HG03457 (cell line): ENCODE data around the gene CRACDL.

Source experiments
- ATAC-seq: cut with Tn5 transposase; IDR thresholded peaks from one replicate; pipeline ENCODE4 v1.9.1; 2021; ENCODE audit warnings: moderate number of reproducible peaks; ENCODE audit not compliant: unreplicated experiment

The CRACDL gene

GRCh38 chr2:98935777-98936352, at the start of gene CRACDL:
CRACDL (minus strand) TSS chr2:98936225; CDS start chr2:98846800, 89,425 bp downstream.
- no peak for ATAC-seq

- ATAC-seq, result no peak
These were observed 39.6 kb upstream of the CRACDL start for GRCh38 chr2:98975611-98976010.

GRCh38 chr2:98972582-98973167, 36.6 kb upstream of the CRACDL start:
- no peak for ATAC-seq

- no peak for ATAC-seq
These were observed 23.9 kb upstream of the CRACDL start for GRCh38 chr2:98959810-98960507.

- no peak for ATAC-seq
These were observed 16.9 kb upstream of the CRACDL start for GRCh38 chr2:98952966-98953365.

GRCh38 chr2:98948956-98949739, 13.1 kb upstream of the CRACDL start:
- no peak for ATAC-seq

- ATAC-seq, result no peak
These were observed 11.5 kb upstream of the CRACDL start for GRCh38 chr2:98947554-98947953.

DNA sequence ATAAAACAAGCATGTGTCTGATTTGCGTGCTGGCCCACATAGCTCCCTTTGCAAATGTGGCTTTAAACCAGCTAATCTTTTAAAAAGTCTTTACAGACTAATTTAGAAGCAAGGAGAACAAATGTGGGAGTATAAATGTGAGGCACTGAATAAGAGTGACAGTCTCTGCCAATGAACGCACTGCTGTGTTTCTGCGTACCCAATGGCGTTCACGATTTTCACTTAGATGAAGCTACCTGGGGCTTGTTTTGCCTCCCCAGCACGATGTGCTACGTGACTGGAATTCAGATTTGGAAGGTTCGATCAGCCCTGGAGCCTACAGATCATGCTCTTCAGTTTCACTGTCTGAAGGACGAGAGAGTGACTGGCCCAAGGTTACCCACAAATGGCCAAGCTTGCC, 10.8 kb upstream of the CRACDL start:
- ATAC-seq, result no peak

- no peak for ATAC-seq
These were observed 8.8 kb upstream of the CRACDL start for GRCh38 chr2:98944775-98945174.

DNA sequence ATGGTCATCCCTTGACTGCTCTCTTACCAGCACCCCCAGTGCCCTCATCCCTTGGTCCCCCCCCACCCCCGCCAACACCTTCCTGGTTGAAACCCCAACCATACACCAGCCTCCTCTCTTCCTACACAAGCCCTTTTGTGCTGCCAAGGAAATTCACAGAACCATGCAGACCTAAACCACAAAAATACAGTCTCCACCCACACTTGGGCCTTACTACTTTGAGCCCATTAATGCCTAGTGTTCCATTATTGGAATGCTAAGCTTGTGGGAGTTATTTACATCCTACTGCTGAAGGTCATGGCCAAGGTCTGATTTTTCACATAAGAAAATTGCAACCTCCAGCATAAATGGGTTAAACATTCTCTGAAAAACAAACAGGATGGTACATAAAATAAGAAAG, 4.1 kb upstream of the CRACDL start:
- ATAC-seq, result no peak

GRCh38 chr2:98937906-98938305, 1.9 kb upstream of the CRACDL start:
- ATAC-seq, result no peak

DNA sequence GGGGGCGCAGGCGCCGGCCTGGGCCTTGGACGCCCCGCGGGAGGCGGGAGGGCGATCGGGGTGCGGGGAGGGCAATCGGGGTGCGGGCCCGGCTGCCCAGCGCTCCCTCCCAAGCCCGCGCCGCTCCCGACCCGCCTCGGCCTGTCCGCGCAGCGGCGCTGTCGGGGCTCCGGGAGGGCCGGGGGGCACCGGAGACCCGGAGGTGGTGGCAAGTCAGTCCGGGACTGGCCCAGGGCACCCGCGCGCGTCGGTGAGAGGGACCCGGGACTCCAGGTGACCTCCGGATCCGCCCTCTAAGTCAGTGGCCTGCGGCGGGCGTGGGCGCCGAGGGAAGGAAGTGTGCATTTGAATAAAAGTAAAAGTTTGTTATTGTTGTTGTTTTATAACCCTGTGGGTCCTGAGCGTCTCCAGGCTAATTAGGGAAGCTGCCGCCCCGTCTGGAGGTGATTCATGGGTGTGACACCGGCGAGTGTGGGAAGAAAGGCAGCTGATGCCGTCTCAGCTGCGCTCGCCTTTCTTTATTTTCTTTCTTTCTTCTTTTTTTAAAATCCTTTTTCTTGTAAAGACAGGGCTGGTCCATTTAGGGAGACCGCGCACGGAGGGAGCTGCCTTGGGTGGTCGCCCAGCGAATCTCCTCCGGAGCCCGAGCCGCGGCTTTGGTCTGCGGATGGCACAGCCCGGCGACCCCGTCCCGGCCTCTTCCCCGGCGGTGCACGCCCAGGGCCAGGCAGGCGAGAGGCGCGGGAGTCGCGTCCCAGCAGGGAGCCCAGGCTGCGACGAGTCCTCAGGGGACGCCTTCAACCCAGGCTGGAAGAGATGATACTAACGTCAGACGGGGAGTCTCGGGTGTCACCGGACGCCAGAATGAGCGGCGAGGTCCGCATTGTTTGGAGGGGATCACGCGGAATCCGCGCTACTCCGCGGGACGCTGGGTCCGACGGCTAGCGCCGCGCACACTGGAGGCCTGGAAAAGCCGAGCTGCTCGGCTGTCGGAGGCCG, 627 bp upstream of the CRACDL start:
- ATAC-seq, result no peak

DNA sequence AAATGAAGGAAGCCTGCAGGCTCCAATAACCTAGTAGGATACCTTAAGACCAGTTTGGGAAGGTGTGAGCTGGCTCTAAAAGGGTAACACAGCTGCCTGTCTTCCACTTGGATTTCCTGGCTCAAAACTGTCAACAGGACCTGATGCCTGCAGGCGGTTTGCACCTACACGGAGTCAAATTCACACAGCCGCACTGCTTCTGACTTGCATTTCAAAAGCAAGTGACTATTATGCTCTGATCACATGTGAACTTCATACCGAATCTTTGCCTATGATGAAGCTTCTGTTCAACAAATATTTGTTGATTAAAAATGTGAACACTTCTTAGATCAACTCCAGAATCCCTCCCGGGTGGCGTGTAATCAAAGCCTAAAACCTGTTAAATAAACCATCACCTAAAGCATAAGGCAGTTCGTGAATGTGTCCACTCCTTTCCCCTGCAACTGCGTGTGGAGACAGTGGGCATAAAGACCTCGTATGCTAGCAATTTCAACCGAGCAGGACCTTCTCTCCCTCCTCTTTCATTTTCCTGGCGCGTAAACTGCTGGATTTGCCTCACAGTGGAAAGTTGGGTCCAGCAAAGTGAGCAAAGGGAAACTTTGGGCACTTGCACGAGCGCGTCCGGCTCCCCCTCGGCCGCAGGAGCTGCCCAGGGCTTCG, 784 bp downstream of the CRACDL start:
- no peak for ATAC-seq

DNA sequence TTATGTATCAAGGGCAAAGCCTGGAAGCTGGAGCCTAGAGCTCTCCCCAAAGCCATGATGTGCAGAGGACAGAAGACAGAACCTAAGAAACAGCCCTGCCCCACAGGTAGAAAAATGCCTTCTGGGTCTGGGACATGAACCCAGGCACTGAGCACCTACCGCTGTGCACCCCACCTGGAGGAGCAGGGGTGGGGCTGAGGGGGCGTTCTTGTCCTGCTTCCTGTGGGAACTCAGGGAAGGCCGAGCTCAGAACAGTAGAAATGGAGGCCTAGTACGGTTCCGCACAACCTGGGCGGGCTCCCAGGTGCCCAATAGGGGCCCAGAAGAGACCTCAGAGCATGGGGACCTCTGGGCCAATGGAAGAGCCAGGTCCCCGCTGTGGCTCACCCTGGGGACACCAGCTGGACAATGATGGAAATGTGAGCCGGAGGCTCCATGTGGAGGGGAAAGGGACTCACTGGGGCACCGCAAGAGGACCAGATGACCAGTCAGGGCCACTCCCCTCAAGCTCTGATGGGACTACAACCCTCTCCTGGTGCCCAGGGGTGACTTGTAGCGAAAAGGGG, 3.2 kb downstream of the CRACDL start:
- ATAC-seq, result no peak

GRCh38 chr2:98932164-98932563, 3.9 kb downstream of the CRACDL start:
- no peak for ATAC-seq

DNA sequence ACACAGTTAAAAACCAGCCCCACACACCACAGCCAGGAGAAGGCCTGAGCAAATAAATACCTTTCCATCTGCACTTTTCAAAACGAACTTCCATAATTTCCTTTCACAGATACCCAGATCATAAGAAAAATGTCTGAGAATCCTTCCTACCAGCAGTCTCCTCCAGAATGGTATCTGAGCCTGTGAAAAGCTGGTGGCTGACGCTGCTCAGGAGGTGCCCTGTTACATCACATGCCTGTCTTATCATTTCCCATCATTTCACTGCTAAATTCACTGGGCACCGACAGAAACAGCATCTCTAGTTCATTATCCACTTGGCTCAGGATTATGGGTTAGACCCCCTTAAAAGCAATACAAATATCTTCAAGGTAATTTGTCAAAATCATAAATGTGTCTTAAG, 4.4 kb downstream of the CRACDL start:
- ATAC-seq, result no peak

- no peak for ATAC-seq
These were observed 6.1 kb downstream of the CRACDL start for GRCh38 chr2:98929920-98930319.

DNA sequence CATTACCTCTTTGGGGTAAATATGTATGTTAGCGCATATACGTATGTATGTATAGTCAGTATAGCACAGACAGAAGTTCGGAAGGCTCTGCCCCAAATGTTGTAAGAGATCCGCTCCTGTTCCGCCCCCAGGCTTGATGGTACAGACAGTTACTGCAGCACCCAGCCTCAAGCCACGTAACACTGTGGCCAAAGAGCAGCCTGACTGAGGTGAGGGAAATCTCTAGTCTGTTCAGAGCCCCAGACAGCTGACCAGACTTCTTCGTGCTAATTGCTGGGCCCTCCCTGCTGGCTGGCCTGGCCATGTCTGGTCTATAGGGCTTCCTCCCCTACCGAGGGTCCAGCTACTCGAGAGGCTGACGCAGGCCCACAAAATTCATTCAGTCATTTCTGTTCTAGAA, 7.8 kb downstream of the CRACDL start:
- ATAC-seq, result no peak

GRCh38 chr2:98927027-98927426, 9.0 kb downstream of the CRACDL start:
- ATAC-seq, result no peak

DNA sequence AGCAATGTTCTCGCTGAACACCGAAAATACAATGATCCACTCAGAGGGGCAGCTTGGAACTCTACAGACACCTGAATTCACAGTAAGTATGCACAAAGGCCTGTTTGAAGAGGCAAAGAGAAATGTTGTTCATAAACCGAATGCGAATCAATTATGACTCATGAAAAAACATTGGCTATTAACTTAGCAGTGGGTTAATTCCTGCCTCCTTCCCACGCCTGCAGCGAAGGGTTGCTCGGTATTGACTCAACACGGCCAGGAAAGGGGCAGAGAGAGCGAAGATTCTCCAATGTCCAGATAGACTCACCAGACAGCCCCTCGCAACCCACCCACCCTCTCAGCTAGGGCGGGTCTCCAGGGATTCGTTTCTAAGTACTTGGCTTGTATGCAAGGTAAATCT, 9.4 kb downstream of the CRACDL start:
- no peak for ATAC-seq
